Coronary artery (tissue), 2 donors: ENCODE data around the gene TRIAP1.
A peak's percentile ranks its signal among the peaks of the same experiment; 100 is the strongest.

ENCODE experiments used
- DNase-seq: peaks from one replicate; pipeline ENCODE4 v3.0.0-alpha.2; 2017; ENCODE audit warnings: low spot score
- H3K27ac ChIP-seq, 2 donors: fragments of 200-600 bp; sonication (generic); one replicate each; pipeline ENCODE4 v1.5.1; 2016 to 2019
- H3K4me3 ChIP-seq: fragments of 200-600 bp; sonication (generic); 2 replicates; pipeline ENCODE4 v1.5.1; 2016; ENCODE audit warnings: mild to moderate bottlenecking, moderate library complexity
- TF ChIP-seq, protein P1 (sequence below): fragments of 200-600 bp; sonication (generic); IDR thresholded peaks from one replicate; pipeline ENCODE4 v1.5.1; 2019; ENCODE audit warnings: antibody characterized with exemption

The TRIAP1 gene

DNA sequence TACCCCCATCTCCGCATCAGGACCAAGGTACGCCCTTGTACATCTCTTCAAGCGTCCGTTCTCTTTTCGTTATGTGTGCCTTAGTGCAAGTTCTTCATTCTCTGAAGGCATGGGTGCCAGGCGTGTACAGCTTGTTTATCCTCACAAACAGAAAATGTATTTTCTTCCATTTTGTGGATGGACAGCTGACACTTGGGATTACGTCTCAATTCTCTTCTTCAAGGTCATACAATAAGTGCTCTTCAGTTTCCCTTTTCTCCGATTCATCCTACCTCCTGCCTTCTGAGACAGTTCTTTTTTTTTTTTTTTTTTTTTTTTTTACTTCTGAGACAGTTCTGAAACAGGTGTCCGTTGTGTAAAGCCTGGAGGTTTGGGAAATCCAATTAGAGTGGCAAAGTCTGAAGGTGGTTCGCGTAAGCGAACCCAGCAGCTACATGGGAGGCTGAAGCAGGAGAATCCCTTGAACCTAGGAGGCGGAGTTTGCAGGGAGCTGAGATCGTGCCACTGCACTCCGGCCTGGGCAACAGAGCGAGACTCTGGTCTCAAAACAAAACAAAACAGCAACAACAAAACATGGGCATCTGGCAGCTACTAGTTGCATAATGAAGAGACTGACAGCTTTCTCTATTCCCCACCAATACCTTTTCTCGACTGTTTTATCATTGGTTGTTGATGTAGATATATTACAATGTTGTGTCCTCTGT is 7.5 kb downstream of the TRIAP1 start:
- Histone ChIP-seq H3K27ac (peak overlapping the region; percentile 76 to 88), H3K4me3 (peak overlapping the region; percentile 82)
- TF ChIP-seq, protein P1, sequence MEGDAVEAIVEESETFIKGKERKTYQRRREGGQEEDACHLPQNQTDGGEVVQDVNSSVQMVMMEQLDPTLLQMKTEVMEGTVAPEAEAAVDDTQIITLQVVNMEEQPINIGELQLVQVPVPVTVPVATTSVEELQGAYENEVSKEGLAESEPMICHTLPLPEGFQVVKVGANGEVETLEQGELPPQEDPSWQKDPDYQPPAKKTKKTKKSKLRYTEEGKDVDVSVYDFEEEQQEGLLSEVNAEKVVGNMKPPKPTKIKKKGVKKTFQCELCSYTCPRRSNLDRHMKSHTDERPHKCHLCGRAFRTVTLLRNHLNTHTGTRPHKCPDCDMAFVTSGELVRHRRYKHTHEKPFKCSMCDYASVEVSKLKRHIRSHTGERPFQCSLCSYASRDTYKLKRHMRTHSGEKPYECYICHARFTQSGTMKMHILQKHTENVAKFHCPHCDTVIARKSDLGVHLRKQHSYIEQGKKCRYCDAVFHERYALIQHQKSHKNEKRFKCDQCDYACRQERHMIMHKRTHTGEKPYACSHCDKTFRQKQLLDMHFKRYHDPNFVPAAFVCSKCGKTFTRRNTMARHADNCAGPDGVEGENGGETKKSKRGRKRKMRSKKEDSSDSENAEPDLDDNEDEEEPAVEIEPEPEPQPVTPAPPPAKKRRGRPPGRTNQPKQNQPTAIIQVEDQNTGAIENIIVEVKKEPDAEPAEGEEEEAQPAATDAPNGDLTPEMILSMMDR = no peak
- no peak for DNase-seq

DNA sequence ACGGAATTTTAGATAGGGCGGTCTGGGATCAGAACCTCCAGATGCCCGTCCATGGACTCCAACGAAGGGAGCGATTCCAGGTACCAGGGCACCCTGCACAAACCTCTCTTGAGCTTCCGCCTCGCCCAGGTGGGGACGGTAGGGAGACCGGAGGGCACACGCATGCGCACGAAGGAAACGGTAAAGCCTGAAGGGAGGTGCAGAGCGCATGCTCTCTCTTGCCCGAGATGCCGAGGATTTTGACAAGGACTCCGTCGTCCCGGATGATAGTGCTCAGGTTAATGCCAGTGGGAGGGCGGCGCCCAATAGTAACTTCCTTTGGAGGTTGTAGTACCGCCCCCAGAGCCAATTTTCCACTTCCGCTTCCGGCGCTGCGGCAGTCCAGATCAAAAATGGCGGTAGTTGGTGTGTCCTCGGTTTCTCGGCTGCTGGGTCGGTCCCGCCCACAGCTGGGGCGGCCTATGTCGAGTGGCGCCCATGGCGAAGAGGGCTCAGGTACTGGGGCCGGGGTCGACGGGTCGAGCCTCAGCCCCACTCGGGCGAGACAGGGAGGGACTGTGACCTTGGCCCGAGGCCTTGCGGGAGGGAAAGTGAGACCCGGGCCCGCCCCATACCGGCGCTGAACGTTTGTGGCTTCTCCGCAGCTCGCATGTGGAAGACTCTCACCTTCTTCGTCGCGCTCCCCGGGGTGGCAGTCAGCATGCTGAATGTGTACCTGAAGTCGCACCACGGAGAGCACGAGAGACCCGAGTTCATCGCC is 8.3 kb downstream of the TRIAP1 start, which contains the start of gene COX6A1:
Gene COX6A1 (plus strand): TSS at position 379 of the 760 bp plus-strand sequence. CDS start 14 bp downstream, at position 393.
- TF ChIP-seq, protein P1 = no peak

DNA sequence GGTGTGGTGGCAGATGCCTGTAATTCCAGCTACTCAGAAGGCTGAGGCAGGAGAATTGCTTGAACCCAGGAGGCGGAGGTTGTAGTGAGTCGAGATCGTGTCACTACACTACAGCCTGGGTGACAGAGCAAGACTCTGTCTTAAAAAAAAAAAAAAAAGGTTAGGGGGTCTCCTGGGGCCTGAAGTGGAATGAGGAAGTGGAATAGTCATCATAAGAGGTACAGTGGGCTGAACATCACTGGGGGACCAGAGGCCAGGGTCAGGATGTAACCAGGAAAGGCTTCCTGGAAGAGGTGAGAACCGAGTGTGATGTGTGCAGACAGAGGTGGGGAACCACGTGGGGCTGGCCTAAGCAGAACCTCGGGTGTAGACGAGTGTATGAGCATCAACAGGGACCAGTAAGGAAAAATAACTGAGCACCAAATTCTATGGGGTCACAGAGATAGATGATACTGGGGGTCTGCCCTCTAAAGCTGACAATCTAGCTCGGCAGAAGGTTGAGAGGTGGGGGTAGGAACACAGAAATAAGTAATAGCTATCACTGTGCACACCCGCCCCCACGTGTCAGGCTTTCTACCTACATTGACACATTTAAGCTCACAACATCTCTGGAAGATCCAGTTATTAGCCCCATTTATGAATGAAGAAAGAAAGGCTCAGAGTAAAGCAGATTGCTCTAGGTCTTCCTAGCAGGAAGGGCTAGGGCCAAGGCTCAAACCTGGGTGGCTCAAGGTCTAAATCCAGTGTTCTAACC is 13.2 kb downstream of the TRIAP1 start:
- H3K27ac ChIP-seq = no peak overlapping the region
- H3K4me3 ChIP-seq = no peak overlapping the region
- no peak for DNase-seq
- TF ChIP-seq, protein P1 = no peak

More for the DNA sequence above, 8.3 kb downstream of the TRIAP1 start, which contains the start of gene COX6A1:
- H3K27ac ChIP-seq = peak within 1 kb of the TSS; percentile 76 to 88
- peak within 1 kb of the TSS; percentile 82 for H3K4me3 ChIP-seq
- peak; percentile 92 for DNase-seq

DNA sequence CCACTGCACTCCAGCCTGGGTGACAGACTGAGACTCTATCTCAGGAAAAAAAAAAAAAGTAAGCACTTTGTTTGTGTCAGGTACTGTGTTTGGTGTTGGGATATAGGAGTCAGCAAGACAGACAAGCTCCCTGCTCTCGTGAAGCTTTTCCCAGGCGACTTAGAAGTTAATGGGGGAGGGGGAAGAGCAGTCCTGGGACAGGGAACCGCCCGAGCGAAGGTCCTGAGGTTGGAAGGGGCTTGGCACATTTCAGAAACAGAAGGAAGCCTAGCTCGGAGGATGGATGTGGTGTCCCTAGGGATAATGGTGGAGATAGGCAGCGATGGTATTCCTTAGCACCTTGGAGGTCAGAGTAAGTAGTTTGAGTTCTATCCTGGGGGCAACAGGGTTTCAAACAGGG is 16.8 kb downstream of the TRIAP1 start:
- DNase-seq = no peak
- no peak overlapping the region for H3K27ac ChIP-seq
- TF ChIP-seq, protein P1 = no peak
- H3K4me3 ChIP-seq = no peak overlapping the region

DNA sequence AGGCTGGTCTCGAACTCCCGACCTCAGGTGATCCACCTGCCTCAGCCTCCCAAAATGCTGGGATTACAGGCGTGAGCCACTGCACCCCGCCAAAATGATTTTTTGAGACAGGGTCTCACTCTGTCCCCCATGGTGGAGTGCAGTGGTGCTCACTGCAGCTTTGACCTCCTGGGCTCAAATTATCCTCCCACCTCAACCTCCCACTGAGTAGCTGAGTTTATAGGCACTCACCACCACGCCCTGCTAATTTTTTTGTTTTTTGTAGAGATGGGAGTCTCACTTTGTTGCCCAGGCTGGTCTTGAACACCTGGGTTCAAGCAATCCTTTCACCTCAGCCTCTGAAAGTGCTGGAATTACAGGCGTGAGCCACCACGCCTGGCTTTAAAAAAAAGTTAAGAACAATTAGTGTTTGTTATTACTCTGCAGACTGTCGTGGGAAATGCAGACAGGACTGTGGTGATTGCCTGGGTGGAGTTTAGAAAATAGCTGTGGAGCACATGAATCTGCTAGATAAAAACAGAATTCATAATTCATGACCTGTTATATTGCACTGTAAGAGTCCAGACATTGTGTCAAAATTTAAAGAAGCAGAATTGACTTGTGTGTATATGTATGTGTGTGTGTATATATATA is 17.5 kb downstream of the TRIAP1 start:
- DNase-seq = no peak
- H3K27ac ChIP-seq = no peak overlapping the region
- TF ChIP-seq, protein P1 = no peak
- H3K4me3 ChIP-seq = no peak overlapping the region

DNA sequence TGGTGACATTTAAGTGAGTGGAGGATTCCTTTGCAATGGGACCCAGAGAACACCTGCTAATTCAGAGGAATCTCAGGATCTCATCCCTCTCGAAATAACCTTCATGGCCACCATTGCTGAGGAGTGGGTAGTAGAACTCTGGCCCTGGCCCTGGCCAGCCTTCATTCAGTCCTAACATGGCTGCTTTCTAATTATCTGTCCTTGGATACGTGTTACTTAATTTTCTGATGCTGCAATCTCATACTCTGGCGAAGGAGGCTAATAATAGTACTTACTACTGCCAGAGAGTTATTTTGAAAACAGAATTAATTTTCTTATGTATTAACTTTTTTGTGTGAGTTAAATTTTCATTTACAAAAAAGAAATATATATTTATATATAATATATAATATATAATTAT is 20.4 kb downstream of the TRIAP1 start:
- no peak for DNase-seq
- Histone ChIP-seq H3K27ac (no peak overlapping the region), H3K4me3 (no peak overlapping the region)
- TF ChIP-seq, protein P1 = no peak
